Epithelial cell of esophagus (primary cell): ENCODE measurements around the gene ZNF746.

ENCODE experiments used
- DNase-seq: peaks from one replicate; pipeline ENCODE4 v3.0.0; 2010; ENCODE audit warnings: low read depth
- H3K4me3 ChIP-seq: 2 replicates; pipeline ENCODE4 v1.5.1; 2011; ENCODE audit warnings: mild to moderate bottlenecking, low read length, control low read depth
- CTCF ChIP-seq: IDR thresholded peaks from 2 replicates; pipeline ENCODE4 v1.5.1; 2011; ENCODE audit warnings: low read depth, mild to moderate bottlenecking, low read length, control low read depth, inconsistent platforms; ENCODE audit not compliant: insufficient read depth; ENCODE audit errors: missing control alignments

Gene ZNF746

GRCh38 chr7:149427893-149428292 lies 69.7 kb downstream of the ZNF746 start:
- no peak overlapping the region for H3K4me3 ChIP-seq
- no peak for TF ChIP-seq CTCF
- no peak for DNase-seq

- no peak for TF ChIP-seq CTCF
- DNase-seq, result no peak
- H3K4me3 ChIP-seq, result no peak overlapping the region
Observed at GRCh38 chr7:149427096-149427680, 70.4 kb downstream of the ZNF746 start.

- no peak for DNase-seq
- H3K4me3 ChIP-seq, result peak overlapping the region; percentile 3
- TF ChIP-seq CTCF, result no peak
Observed at GRCh38 chr7:149423449-149424110, 74.0 kb downstream of the ZNF746 start.

- H3K4me3 ChIP-seq, result peak overlapping the region; percentile 35
- DNase-seq, result no peak
- no peak for TF ChIP-seq CTCF
Observed at GRCh38 chr7:149422914-149423301, 74.7 kb downstream of the ZNF746 start.
